Endodermal cell (in vitro differentiated cells): Measurements from ENCODE around the gene FBH1. TPM values are rescaled to one million over a fixed set of nuclear protein-coding genes. Genes with fewer than 3 reads are reported as not detected.
"Not testable (repeated sequence)": the region's sequence is repeated elsewhere in the genome, so short reads cannot be mapped to it uniquely, and the experiment has no call there.

Experiments
- DNase-seq: peaks from one replicate; pipeline ENCODE4 v3.0.0-alpha.2; 2017
- H3K27ac ChIP-seq: 2 replicates; pipeline ENCODE4 v1.5.1; 2013; ENCODE audit warnings: mild to moderate bottlenecking, low read depth, low read length, moderate library complexity
- H3K27me3 ChIP-seq: 2 replicates; pipeline ENCODE4 v1.6.1; 2013; ENCODE audit warnings: mild to moderate bottlenecking, low read length, moderate library complexity; ENCODE audit not compliant: insufficient read depth, control insufficient read depth, poor library complexity, severe bottlenecking
- H3K36me3 ChIP-seq: 2 replicates; pipeline ENCODE4 v1.7.0; 2013; ENCODE audit warnings: mild to moderate bottlenecking, low read length, moderate library complexity; ENCODE audit not compliant: control insufficient read depth, insufficient read depth
- H3K4me1 ChIP-seq: one replicate; pipeline ENCODE4 v1.7.0; 2013; ENCODE audit warnings: low read length; ENCODE audit not compliant: control insufficient read depth, insufficient read depth
- H3K4me3 ChIP-seq: 2 replicates; pipeline ENCODE4 v1.5.1; 2013; ENCODE audit warnings: mild to moderate bottlenecking, low read length, moderate library complexity
- H3K9ac ChIP-seq: 2 replicates; pipeline ENCODE4 v1.6.1; 2013; ENCODE audit warnings: mild to moderate bottlenecking, low read length, moderate library complexity; ENCODE audit not compliant: poor library complexity, severe bottlenecking; ENCODE audit errors: extremely low read depth
- H3K9me3 ChIP-seq: 2 replicates; pipeline ENCODE4 v1.6.1; 2013; ENCODE audit warnings: mild to moderate bottlenecking, low read length, moderate library complexity; ENCODE audit not compliant: control insufficient read depth
- H3K27ac Mint-ChIP-seq: 2 replicates; pipeline ENCODE4 v1.8.0; 2020; ENCODE audit warnings: mixed read lengths
- H3K27me3 Mint-ChIP-seq: 2 replicates; pipeline ENCODE4 v1.8.0; 2021; ENCODE audit warnings: mild to moderate bottlenecking, mixed read lengths; ENCODE audit not compliant: insufficient read depth
- H3K36me3 Mint-ChIP-seq: 2 replicates; pipeline ENCODE4 v1.8.0; 2020; ENCODE audit warnings: low read depth, mixed read lengths
- H3K4me1 Mint-ChIP-seq: 2 replicates; pipeline ENCODE4 v1.8.0; 2020; ENCODE audit warnings: mixed read lengths
- H3K4me3 Mint-ChIP-seq: 2 replicates; pipeline ENCODE4 v1.8.0; 2020; ENCODE audit warnings: mild to moderate bottlenecking, moderate library complexity, mixed read lengths
- H3K9me3 Mint-ChIP-seq: 2 replicates; pipeline ENCODE4 v1.8.0; 2020; ENCODE audit warnings: mild to moderate bottlenecking, mixed read lengths
- WGBS, 2 experiments: methylation state at CpG; one replicate each; pipeline versions ENCODE4 v1.1.5 to v1.1.7; 2013; ENCODE audit warnings: missing lambda C conversion rate in 2 of 2, mixed read lengths in 1 of 2; ENCODE audit not compliant: insufficient coverage in 1 of 2, insufficient read length in 1 of 2; 5-methylcytosine and 5-hydroxymethylcytosine counted together
- total RNA-seq, 2 donors: library from RNA; stranded (reverse); fragmentation: NEBNext Ultra II Directional in 1 of 2; extraction: Animal tissue kit (Norgen Biotek cat#: 25700) in 1 of 2; gene quantifications; 2 replicates in 1 of 2; 3 replicates in 1 of 2; pipeline ENCODE4 v1.2.1, GENCODE V29; 2021
- TF ChIP-seq, protein P1 (sequence below): fragments of 200-600 bp; sonication (generic); conservative IDR thresholded peaks from 2 replicates; pipeline ENCODE4 v1.5.0; 2021; ENCODE audit warnings: antibody characterized with exemption, mild to moderate bottlenecking

FBH1 gene
- total RNA-seq, 2 donors from 2014 or later, result 61.1 to 71.6 TPM

GRCh38 chr10:5876181-5876768, 13.8 kb upstream of the FBH1 start:
- Mint-ChIP-seq H3K4me3 (no peak overlapping the region), H3K27me3 (no peaks in the 10 kb centered on the region), H3K4me1 (peaks cover 15% of the 10 kb centered on the region), H3K27ac (no peak overlapping the region), H3K9me3 (no peaks in the 10 kb centered on the region), H3K36me3 (peaks cover 37% of the 10 kb centered on the region)
- Histone ChIP-seq H3K4me1 (peaks cover 2% of the 10 kb centered on the region), H3K9me3 (no peaks in the 10 kb centered on the region), H3K9ac (no peak overlapping the region), H3K27ac (no peak overlapping the region), H3K27me3 (no peaks in the 10 kb centered on the region), H3K4me3 (no peak overlapping the region), H3K36me3 (peaks cover 30% of the 10 kb centered on the region)
- WGBS, 2 experiments, result 88 to 89% methylated on average over 14 of the region's 14 CpGs
- TF ChIP-seq, protein P1, sequence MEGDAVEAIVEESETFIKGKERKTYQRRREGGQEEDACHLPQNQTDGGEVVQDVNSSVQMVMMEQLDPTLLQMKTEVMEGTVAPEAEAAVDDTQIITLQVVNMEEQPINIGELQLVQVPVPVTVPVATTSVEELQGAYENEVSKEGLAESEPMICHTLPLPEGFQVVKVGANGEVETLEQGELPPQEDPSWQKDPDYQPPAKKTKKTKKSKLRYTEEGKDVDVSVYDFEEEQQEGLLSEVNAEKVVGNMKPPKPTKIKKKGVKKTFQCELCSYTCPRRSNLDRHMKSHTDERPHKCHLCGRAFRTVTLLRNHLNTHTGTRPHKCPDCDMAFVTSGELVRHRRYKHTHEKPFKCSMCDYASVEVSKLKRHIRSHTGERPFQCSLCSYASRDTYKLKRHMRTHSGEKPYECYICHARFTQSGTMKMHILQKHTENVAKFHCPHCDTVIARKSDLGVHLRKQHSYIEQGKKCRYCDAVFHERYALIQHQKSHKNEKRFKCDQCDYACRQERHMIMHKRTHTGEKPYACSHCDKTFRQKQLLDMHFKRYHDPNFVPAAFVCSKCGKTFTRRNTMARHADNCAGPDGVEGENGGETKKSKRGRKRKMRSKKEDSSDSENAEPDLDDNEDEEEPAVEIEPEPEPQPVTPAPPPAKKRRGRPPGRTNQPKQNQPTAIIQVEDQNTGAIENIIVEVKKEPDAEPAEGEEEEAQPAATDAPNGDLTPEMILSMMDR, result no peak
- no peak for DNase-seq

GRCh38 chr10:5877041-5877440, 13.0 kb upstream of the FBH1 start:
- H3K9ac ChIP-seq, H3K4me3 ChIP-seq, H3K27me3 Mint-ChIP-seq, DNase-seq, H3K27me3 ChIP-seq, H3K27ac ChIP-seq, H3K4me1 Mint-ChIP-seq, H3K4me1 ChIP-seq, H3K9me3 Mint-ChIP-seq, H3K9me3 ChIP-seq, H3K4me3 Mint-ChIP-seq, H3K27ac Mint-ChIP-seq: not testable (repeated sequence)
- H3K36me3 ChIP-seq, result peaks cover 33% of the 10 kb centered on the region
- WGBS, 2 experiments, result 98 to 100% methylated on average over 2 to 7 of the region's 7 CpGs
- H3K36me3 Mint-ChIP-seq, result peaks cover 41% of the 10 kb centered on the region

GRCh38 chr10:5882961-5883360, 7.1 kb upstream of the FBH1 start:
- H3K9me3 Mint-ChIP-seq, result no peaks in the 10 kb centered on the region

More at GRCh38 chr10:5882961-5883360, 7.1 kb upstream of the FBH1 start:
- Mint-ChIP-seq H3K4me3 (no peak overlapping the region), H3K27ac (no peak overlapping the region), H3K36me3 (peaks cover 60% of the 10 kb centered on the region), H3K4me1 (peaks cover 28% of the 10 kb centered on the region), H3K27me3 (no peaks in the 10 kb centered on the region)
- Histone ChIP-seq H3K4me3 (no peak overlapping the region), H3K36me3 (peaks cover 59% of the 10 kb centered on the region), H3K4me1 (peaks cover 10% of the 10 kb centered on the region), H3K9me3 (no peaks in the 10 kb centered on the region), H3K27me3 (no peaks in the 10 kb centered on the region), H3K27ac (no peak overlapping the region), H3K9ac (no peak overlapping the region)
- WGBS, 2 experiments, result 95 to 96% methylated on average over 6 to 7 of the region's 8 CpGs
- TF ChIP-seq, protein P1, result no peak
- no peak for DNase-seq
